Uterus (tissue), 2 donors: ENCODE results near the gene ZBTB46.

ENCODE experiments used
- CTCF ChIP-seq, 4 experiments: fragments of 200-600 bp in 2 of 4; fragments of 450-650 bp in 2 of 4; sonication (generic) in 2 of 4; IDR thresholded peaks; one replicate each; pipeline ENCODE4 v1.5.1; 2016 to 2019; ENCODE audit warnings: antibody characterized with exemption in 4 of 4, mild to moderate bottlenecking in 2 of 4, moderate library complexity in 1 of 4
- POLR2A ChIP-seq, 2 donors: fragments of 450-650 bp; IDR thresholded peaks; one replicate each; pipeline ENCODE4 v1.6.1; 2016; ENCODE audit warnings: antibody characterized with exemption in 2 of 2, mild to moderate bottlenecking in 1 of 2, moderate library complexity in 1 of 2

- TF ChIP-seq CTCF (IDR thresholded peaks at IDR 0.05), result no peak
- no peak for TF ChIP-seq POLR2A (IDR thresholded peaks at IDR 0.05)
Measured at GRCh38 chr20:63704749-63705117, 126.3 kb downstream of the ZBTB46 start.
